GM19438 (cell line): ENCODE data around the gene TMEM229B.
"Not testable (repeated sequence)": the region's sequence is repeated elsewhere in the genome, so short reads cannot be mapped to it uniquely, and the experiment has no call there.

ENCODE experiments used
- ATAC-seq: cut with Tn5 transposase; IDR thresholded peaks from one replicate; pipeline ENCODE4 v1.9.1; 2021; ENCODE audit warnings: low read depth; ENCODE audit not compliant: unreplicated experiment

Gene TMEM229B

GRCh38 chr14:67459336-67459735, 29.2 kb downstream of the TMEM229B start:
- no peak for ATAC-seq

GRCh38 chr14:67457782-67458181, 30.7 kb downstream of the TMEM229B start:
- no peak for ATAC-seq

GRCh38 chr14:67456732-67457131, 31.8 kb downstream of the TMEM229B start:
- no peak for ATAC-seq

- no peak for ATAC-seq
These were observed 34.8 kb downstream of the TMEM229B start for GRCh38 chr14:67453575-67454300.

- ATAC-seq: not testable (repeated sequence)
These were observed 36.9 kb downstream of the TMEM229B start for GRCh38 chr14:67451667-67452066.

GRCh38 chr14:67449096-67449495, 39.4 kb downstream of the TMEM229B start:
- ATAC-seq: no peak

GRCh38 chr14:67447033-67447381, 41.5 kb downstream of the TMEM229B start:
- ATAC-seq: no peak

GRCh38 chr14:67446371-67447032, 42.0 kb downstream of the TMEM229B start:
- ATAC-seq: no peak

- no peak for ATAC-seq
These were observed 44.1 kb downstream of the TMEM229B start for GRCh38 chr14:67444395-67444794.

GRCh38 chr14:67442139-67442906, 46.2 kb downstream of the TMEM229B start:
- no peak for ATAC-seq

- no peak for ATAC-seq
These were observed 46.8 kb downstream of the TMEM229B start for GRCh38 chr14:67441672-67442071.

GRCh38 chr14:67441256-67441655, 47.3 kb downstream of the TMEM229B start:
- no peak for ATAC-seq

GRCh38 chr14:67440513-67440912, 48.0 kb downstream of the TMEM229B start:
- ATAC-seq: no peak

GRCh38 chr14:67438969-67439368, 49.6 kb downstream of the TMEM229B start:
- ATAC-seq: no peak

- no peak for ATAC-seq
These were observed 52.3 kb downstream of the TMEM229B start for GRCh38 chr14:67436006-67436866.

GRCh38 chr14:67435603-67436002, 52.9 kb downstream of the TMEM229B start:
- ATAC-seq: no peak

- ATAC-seq: no peak
These were observed 56.4 kb downstream of the TMEM229B start for GRCh38 chr14:67432050-67432564.

- no peak for ATAC-seq
These were observed 58.9 kb downstream of the TMEM229B start for GRCh38 chr14:67429510-67430205.

- no peak for ATAC-seq
These were observed 60.0 kb downstream of the TMEM229B start for GRCh38 chr14:67428501-67429031.
